Measurements from ENCODE around the gene ZNF407. TPM values are rescaled to one million over a fixed set of nuclear protein-coding genes. Genes with fewer than 3 reads are reported as not detected.

The ZNF407 gene
- total and polyA plus RNA-seq, 2 donors: 5.1 to 9.7 TPM

GRCh38 chr18:74631212-74631611 is 33.5 kb downstream of the ZNF407 start:
- Histone ChIP-seq H3K4me1 (ENCODE audit: control insufficient read depth in 2 of 2, insufficient read depth in 2 of 2, low read length in 2 of 2) (peaks cover 21% of the 10 kb centered on the region in 2 donors), H3K27me3 (ENCODE audit: control insufficient read depth in 2 of 2, insufficient read depth in 1 of 2, low read length in 1 of 2) (no peaks in the 10 kb centered on the region), H3K36me3 (ENCODE audit: control insufficient read depth in 2 of 2, insufficient read depth in 2 of 2, low read length in 1 of 2) (peaks cover 7 to 31% of the 10 kb centered on the region in 2 donors), H3K9me3 (ENCODE audit: control insufficient read depth in 2 of 2, insufficient read depth in 1 of 2, low read length in 1 of 2) (no peaks in the 10 kb centered on the region), H3K27ac (ENCODE audit: low read depth in 1 of 2, low read length in 1 of 2) (peak overlapping the region; percentile 83), H3K4me3 (ENCODE audit: low read length in 2 of 2) (peak overlapping the region; percentile 6 to 29)
- 23% methylated on average over 2 of the region's 2 CpGs for WGBS
- DNase-seq (ENCODE audit: low read depth in 6 of 9, low spot score in 9 of 9): no peak

- peak overlapping the region; percentile 6 to 29 for H3K4me3 ChIP-seq (ENCODE audit: low read length in 2 of 2)
- H3K9me3 ChIP-seq (ENCODE audit: control insufficient read depth in 2 of 2, insufficient read depth in 1 of 2, low read length in 1 of 2): no peaks in the 10 kb centered on the region
- 37% methylated on average over 13 of the region's 13 CpGs for WGBS
- peak; percentile 53 to 92 (median 75) for DNase-seq (ENCODE audit: low read depth in 6 of 9, low spot score in 9 of 9)
- H3K27ac ChIP-seq (ENCODE audit: low read depth in 1 of 2, low read length in 1 of 2): peak overlapping the region; percentile 83 to 91
- peaks cover 21% of the 10 kb centered on the region in 2 donors for H3K4me1 ChIP-seq (ENCODE audit: control insufficient read depth in 2 of 2, insufficient read depth in 2 of 2, low read length in 2 of 2)
- H3K36me3 ChIP-seq (ENCODE audit: control insufficient read depth in 2 of 2, insufficient read depth in 2 of 2, low read length in 1 of 2): peaks cover 7 to 33% of the 10 kb centered on the region in 2 donors
- H3K27me3 ChIP-seq (ENCODE audit: control insufficient read depth in 2 of 2, insufficient read depth in 1 of 2, low read length in 1 of 2): no peaks in the 10 kb centered on the region
These were observed 34.1 kb downstream of the ZNF407 start for GRCh38 chr18:74631623-74632350.

- peak overlapping the region; percentile 83 to 91 for H3K27ac ChIP-seq (ENCODE audit: low read depth in 1 of 2, low read length in 1 of 2)
- H3K9me3 ChIP-seq (ENCODE audit: control insufficient read depth in 2 of 2, insufficient read depth in 1 of 2, low read length in 1 of 2): no peaks in the 10 kb centered on the region
- H3K36me3 ChIP-seq (ENCODE audit: control insufficient read depth in 2 of 2, insufficient read depth in 2 of 2, low read length in 1 of 2): peaks cover 7 to 33% of the 10 kb centered on the region in 2 donors
- no peak for DNase-seq (ENCODE audit: low read depth in 6 of 9, low spot score in 9 of 9)
- WGBS: 61% methylated on average over 6 of the region's 6 CpGs
- peak overlapping the region in 1 of 2 donors; percentile 29 for H3K4me3 ChIP-seq (ENCODE audit: low read length in 2 of 2)
- peaks cover 21% of the 10 kb centered on the region in 2 donors for H3K4me1 ChIP-seq (ENCODE audit: control insufficient read depth in 2 of 2, insufficient read depth in 2 of 2, low read length in 2 of 2)
- H3K27me3 ChIP-seq (ENCODE audit: control insufficient read depth in 2 of 2, insufficient read depth in 1 of 2, low read length in 1 of 2): no peaks in the 10 kb centered on the region
These were observed 34.6 kb downstream of the ZNF407 start for GRCh38 chr18:74632351-74632679.

- H3K27ac ChIP-seq (ENCODE audit: low read depth in 1 of 2, low read length in 1 of 2): peak overlapping the region; percentile 83 to 91
- peaks cover 7 to 33% of the 10 kb centered on the region in 2 donors for H3K36me3 ChIP-seq (ENCODE audit: control insufficient read depth in 2 of 2, insufficient read depth in 2 of 2, low read length in 1 of 2)
- H3K4me1 ChIP-seq (ENCODE audit: control insufficient read depth in 2 of 2, insufficient read depth in 2 of 2, low read length in 2 of 2): peaks cover 21% of the 10 kb centered on the region in 2 donors
- no peak overlapping the region for H3K4me3 ChIP-seq (ENCODE audit: low read length in 2 of 2)
- H3K27me3 ChIP-seq (ENCODE audit: control insufficient read depth in 2 of 2, insufficient read depth in 1 of 2, low read length in 1 of 2): no peaks in the 10 kb centered on the region
- 90% methylated on average over 4 of the region's 4 CpGs for WGBS
- no peak for DNase-seq (ENCODE audit: low read depth in 6 of 9, low spot score in 9 of 9)
- H3K9me3 ChIP-seq (ENCODE audit: control insufficient read depth in 2 of 2, insufficient read depth in 1 of 2, low read length in 1 of 2): no peaks in the 10 kb centered on the region
These were observed 35.2 kb downstream of the ZNF407 start for GRCh38 chr18:74632856-74633255.

- WGBS: 94% methylated on average over 13 of the region's 13 CpGs
- no peak overlapping the region for H3K27ac ChIP-seq (ENCODE audit: low read depth in 1 of 2, low read length in 1 of 2)
- H3K36me3 ChIP-seq (ENCODE audit: control insufficient read depth in 2 of 2, insufficient read depth in 2 of 2, low read length in 1 of 2): peaks cover 7 to 33% of the 10 kb centered on the region in 2 donors
- H3K27me3 ChIP-seq (ENCODE audit: control insufficient read depth in 2 of 2, insufficient read depth in 1 of 2, low read length in 1 of 2): no peaks in the 10 kb centered on the region
- H3K9me3 ChIP-seq (ENCODE audit: control insufficient read depth in 2 of 2, insufficient read depth in 1 of 2, low read length in 1 of 2): no peaks in the 10 kb centered on the region
- peaks cover 21% of the 10 kb centered on the region in 2 donors for H3K4me1 ChIP-seq (ENCODE audit: control insufficient read depth in 2 of 2, insufficient read depth in 2 of 2, low read length in 2 of 2)
- no peak for DNase-seq (ENCODE audit: low read depth in 6 of 9, low spot score in 9 of 9)
- H3K4me3 ChIP-seq (ENCODE audit: low read length in 2 of 2): no peak overlapping the region
These were observed 36.1 kb downstream of the ZNF407 start for GRCh38 chr18:74633652-74634352.

- H3K36me3 ChIP-seq (ENCODE audit: control insufficient read depth in 2 of 2, insufficient read depth in 2 of 2, low read length in 1 of 2): peaks cover 7 to 33% of the 10 kb centered on the region in 2 donors
- 93% methylated on average over 15 of the region's 15 CpGs for WGBS
- H3K4me1 ChIP-seq (ENCODE audit: control insufficient read depth in 2 of 2, insufficient read depth in 2 of 2, low read length in 2 of 2): peaks cover 17 to 21% of the 10 kb centered on the region in 2 donors
- H3K27me3 ChIP-seq (ENCODE audit: control insufficient read depth in 2 of 2, insufficient read depth in 1 of 2, low read length in 1 of 2): no peaks in the 10 kb centered on the region
- H3K9me3 ChIP-seq (ENCODE audit: control insufficient read depth in 2 of 2, insufficient read depth in 1 of 2, low read length in 1 of 2): no peaks in the 10 kb centered on the region
- no peak overlapping the region for H3K27ac ChIP-seq (ENCODE audit: low read depth in 1 of 2, low read length in 1 of 2)
- DNase-seq (ENCODE audit: low read depth in 6 of 9, low spot score in 9 of 9): no peak
- no peak overlapping the region for H3K4me3 ChIP-seq (ENCODE audit: low read length in 2 of 2)
These were observed 37.7 kb downstream of the ZNF407 start for GRCh38 chr18:74635224-74635975.

GRCh38 chr18:74637070-74637469 is 39.4 kb downstream of the ZNF407 start:
- DNase-seq (ENCODE audit: low read depth in 6 of 9, low spot score in 9 of 9): no peak
- Histone ChIP-seq H3K9me3 (ENCODE audit: control insufficient read depth in 2 of 2, insufficient read depth in 1 of 2, low read length in 1 of 2) (no peaks in the 10 kb centered on the region), H3K27ac (ENCODE audit: low read depth in 1 of 2, low read length in 1 of 2) (no peak overlapping the region), H3K4me1 (ENCODE audit: control insufficient read depth in 2 of 2, insufficient read depth in 2 of 2, low read length in 2 of 2) (peaks cover 6 to 15% of the 10 kb centered on the region in 2 donors), H3K4me3 (ENCODE audit: low read length in 2 of 2) (no peak overlapping the region), H3K36me3 (ENCODE audit: control insufficient read depth in 2 of 2, insufficient read depth in 2 of 2, low read length in 1 of 2) (peaks cover 10 to 33% of the 10 kb centered on the region in 2 donors), H3K27me3 (ENCODE audit: control insufficient read depth in 2 of 2, insufficient read depth in 1 of 2, low read length in 1 of 2) (no peaks in the 10 kb centered on the region)
- WGBS: 95% methylated on average over 1 of the region's 1 CpG

- H3K36me3 ChIP-seq (ENCODE audit: control insufficient read depth in 2 of 2, insufficient read depth in 2 of 2, low read length in 1 of 2): peaks cover 10 to 29% of the 10 kb centered on the region in 2 donors
- H3K27ac ChIP-seq (ENCODE audit: low read depth in 1 of 2, low read length in 1 of 2): no peak overlapping the region
- H3K4me3 ChIP-seq (ENCODE audit: low read length in 2 of 2): no peak overlapping the region
- peaks cover 0 to 4% of the 10 kb centered on the region in 2 donors for H3K4me1 ChIP-seq (ENCODE audit: control insufficient read depth in 2 of 2, insufficient read depth in 2 of 2, low read length in 2 of 2)
- H3K9me3 ChIP-seq (ENCODE audit: control insufficient read depth in 2 of 2, insufficient read depth in 1 of 2, low read length in 1 of 2): no peaks in the 10 kb centered on the region
- 88% methylated on average over 3 of the region's 3 CpGs for WGBS
- H3K27me3 ChIP-seq (ENCODE audit: control insufficient read depth in 2 of 2, insufficient read depth in 1 of 2, low read length in 1 of 2): no peaks in the 10 kb centered on the region
- no peak for DNase-seq (ENCODE audit: low read depth in 6 of 9, low spot score in 9 of 9)
These were observed 40.5 kb downstream of the ZNF407 start for GRCh38 chr18:74638210-74638609.

GRCh38 chr18:74644713-74645112 is 47.0 kb downstream of the ZNF407 start:
- H3K4me3 ChIP-seq (ENCODE audit: low read length in 2 of 2): no peak overlapping the region
- DNase-seq (ENCODE audit: low read depth in 6 of 9, low spot score in 9 of 9): no peak
- no peaks in the 10 kb centered on the region for H3K4me1 ChIP-seq (ENCODE audit: control insufficient read depth in 2 of 2, insufficient read depth in 2 of 2, low read length in 2 of 2)
- peaks cover 3% of the 10 kb centered on the region in 2 donors for H3K36me3 ChIP-seq (ENCODE audit: control insufficient read depth in 2 of 2, insufficient read depth in 2 of 2, low read length in 1 of 2)
- H3K9me3 ChIP-seq (ENCODE audit: control insufficient read depth in 2 of 2, insufficient read depth in 1 of 2, low read length in 1 of 2): no peaks in the 10 kb centered on the region
- H3K27ac ChIP-seq (ENCODE audit: low read depth in 1 of 2, low read length in 1 of 2): no peak overlapping the region
- H3K27me3 ChIP-seq (ENCODE audit: control insufficient read depth in 2 of 2, insufficient read depth in 1 of 2, low read length in 1 of 2): no peaks in the 10 kb centered on the region

All from thymus (tissue), 11 donors.